IMR-90 (cell line): ENCODE measurements around the gene RNGTT. TPM values are rescaled to one million over a fixed set of nuclear protein-coding genes. Genes with fewer than 3 reads are reported as not detected.

Source experiments
- ATAC-seq: fragments of 200-7000 bp; cut with Tn5 transposase; 2 replicates; pipeline ENCODE4 v1.9.1; 2020; ENCODE audit warnings: low read depth, mild to moderate bottlenecking, moderate library complexity
- BruUV-seq: library from RNA; stranded (reverse); fragments of 400-500 nt; replicated peaks from 2 replicates; lab custom pipeline; 2021; lab: Mats Ljungman, UMichigan
- CTCF ChIA-PET: fragments of 300-600 bp; formaldehyde crosslinking; extraction: SDS; loops from one replicate; lab custom pipeline; 2021; ENCODE audit warnings: antibody characterized with exemption; lab: Yijun Ruan, JAX
- POLR2A ChIA-PET: fragments of 300-600 bp; sonication (Branson Sonifier 250); formaldehyde crosslinking; loops from one replicate; lab custom pipeline; 2022; ENCODE audit warnings: antibody characterized with exemption; ENCODE audit not compliant: unreplicated experiment; lab: Charles Lee
- DNase-seq: peaks from one replicate; pipeline ENCODE4 v3.0.0; 2013
- H2AFZ ChIP-seq: replicated peaks from 2 replicates; pipeline ENCODE3; 2013; ENCODE audit warnings: low read length, mild to moderate bottlenecking; ENCODE audit not compliant: poor library complexity
- H2AK5ac ChIP-seq: 2 replicates; pipeline ENCODE4 v1.6.1; 2013; ENCODE audit warnings: low read depth, low read length, inconsistent platforms
- H2AK9ac ChIP-seq: replicated peaks from 2 replicates; pipeline ENCODE3; 2013; ENCODE audit warnings: mild to moderate bottlenecking, low read depth, low read length, moderate library complexity; ENCODE audit not compliant: poor library complexity
- H2BK120ac ChIP-seq: 2 replicates; pipeline ENCODE4 v1.6.1; 2013; ENCODE audit warnings: low read depth, low read length, inconsistent platforms
- H2BK15ac ChIP-seq: 3 replicates; pipeline ENCODE4 v1.6.1; 2013; ENCODE audit warnings: low read depth, low read length, inconsistent platforms
- H2BK20ac ChIP-seq: 2 replicates; pipeline ENCODE4 v1.6.1; 2013; ENCODE audit warnings: low read depth, mild to moderate bottlenecking, inconsistent platforms, low read length, moderate library complexity
- H2BK5ac ChIP-seq: 2 replicates; pipeline ENCODE4 v1.6.1; 2013; ENCODE audit warnings: mild to moderate bottlenecking, low read depth, low read length, inconsistent platforms; ENCODE audit not compliant: poor library complexity, severe bottlenecking
- H3K14ac ChIP-seq: replicated peaks from 2 replicates; pipeline ENCODE4 v1.6.1; 2013; ENCODE audit warnings: low read depth, low read length, inconsistent platforms
- H3K18ac ChIP-seq: 2 replicates; pipeline ENCODE4 v1.6.1; 2013; ENCODE audit warnings: low read depth, low read length, control low read depth
- H3K23ac ChIP-seq: 2 replicates; pipeline ENCODE4 v1.6.1; 2013; ENCODE audit warnings: low read depth, low read length, inconsistent platforms
- H3K27ac ChIP-seq: 2 replicates; pipeline ENCODE4 v1.5.1; 2013; ENCODE audit warnings: mild to moderate bottlenecking, control low read depth, low read length; ENCODE audit not compliant: insufficient read depth
- H3K27me3 ChIP-seq: 2 replicates; pipeline ENCODE4 v1.6.1; 2013; ENCODE audit warnings: low read length; ENCODE audit not compliant: control insufficient read depth, insufficient read depth
- H3K36me3 ChIP-seq: 2 replicates; pipeline ENCODE4 v1.6.1; 2013; ENCODE audit warnings: low read length, mixed read lengths; ENCODE audit not compliant: control insufficient read depth, insufficient read depth
- H3K4ac ChIP-seq: 2 replicates; pipeline ENCODE4 v1.6.1; 2013; ENCODE audit warnings: low read depth, low read length, inconsistent platforms
- H3K4me1 ChIP-seq: 2 replicates; pipeline ENCODE4 v1.6.1; 2013; ENCODE audit warnings: low read length, mixed read lengths; ENCODE audit not compliant: control insufficient read depth, insufficient read depth
- H3K4me2 ChIP-seq: 2 replicates; pipeline ENCODE4 v1.6.1; 2013; ENCODE audit warnings: low read depth, mild to moderate bottlenecking, control low read depth, low read length, moderate library complexity
- H3K4me3 ChIP-seq: 2 replicates; pipeline ENCODE4 v1.5.1; 2013; ENCODE audit warnings: low read depth, mild to moderate bottlenecking, control low read depth, low read length, moderate library complexity; ENCODE audit not compliant: insufficient read depth
- H3K56ac ChIP-seq: 2 replicates; pipeline ENCODE4 v1.6.1; 2013; ENCODE audit warnings: low read length, inconsistent platforms; ENCODE audit not compliant: insufficient read depth; ENCODE audit errors: extremely low read depth
- H3K79me1 ChIP-seq, 2 experiments: 2 replicates each; pipeline ENCODE4 v1.6.1; 2013; ENCODE audit warnings: low read length in 2 of 2, inconsistent platforms in 1 of 2, low read depth in 1 of 2
- H3K9ac ChIP-seq: 2 replicates; pipeline ENCODE4 v1.6.1; 2013; ENCODE audit warnings: low read depth, low read length, control low read depth
- H3K9me1 ChIP-seq: 2 replicates; pipeline ENCODE4 v1.6.1; 2013; ENCODE audit warnings: low read length, inconsistent platforms; ENCODE audit not compliant: insufficient read depth
- H3K9me3 ChIP-seq: 2 replicates; pipeline ENCODE4 v1.6.1; 2013; ENCODE audit warnings: low read length; ENCODE audit not compliant: control insufficient read depth, insufficient read depth
- H4K20me1 ChIP-seq: 2 replicates; pipeline ENCODE4 v1.6.1; 2013; ENCODE audit warnings: low read length, inconsistent platforms; ENCODE audit not compliant: insufficient read depth
- H4K5ac ChIP-seq: 2 replicates; pipeline ENCODE4 v1.6.1; 2013; ENCODE audit warnings: mild to moderate bottlenecking, low read depth, low read length, control low read depth
- H4K8ac ChIP-seq, 2 experiments: 2 replicates each; pipeline ENCODE4 v1.6.1; 2013; ENCODE audit warnings: low read depth in 2 of 2, low read length in 2 of 2, control low read depth in 1 of 2, inconsistent platforms in 1 of 2
- H4K91ac ChIP-seq: 2 replicates; pipeline ENCODE4 v1.6.1; 2013; ENCODE audit warnings: low read depth, low read length, inconsistent platforms; ENCODE audit not compliant: insufficient read depth
- BHLHE40 ChIP-seq: fragments of 150-350 bp; IDR thresholded peaks from 2 replicates; pipeline ENCODE4 v1.6.1; 2016; ENCODE audit warnings: mild to moderate bottlenecking, low read depth, low read length
- CEBPB ChIP-seq: IDR thresholded peaks from 2 replicates; pipeline ENCODE4 v1.6.1; 2012; ENCODE audit warnings: low read depth, low read length, improper control_type of control experiment
- CHD1 ChIP-seq: IDR thresholded peaks from 2 replicates; pipeline ENCODE4 v1.6.1; 2012; ENCODE audit warnings: low read depth, low read length, improper control_type of control experiment
- FOS ChIP-seq: fragments of 150-350 bp; IDR thresholded peaks from 2 replicates; pipeline ENCODE4 v1.6.1; 2016; ENCODE audit warnings: low read depth, low read length
- MAFK ChIP-seq: IDR thresholded peaks from 2 replicates; pipeline ENCODE4 v1.6.1; 2012; ENCODE audit warnings: low read depth, low read length, improper control_type of control experiment
- MAZ ChIP-seq: IDR thresholded peaks from 2 replicates; pipeline ENCODE4 v1.6.1; 2012; ENCODE audit warnings: low read depth, mild to moderate bottlenecking, low read length, improper control_type of control experiment, moderate library complexity, borderline replicate concordance
- NFE2L2 ChIP-seq: fragments of 150-350 bp; IDR thresholded peaks from 2 replicates; pipeline ENCODE4 v1.6.1; 2016; ENCODE audit warnings: low read depth, mild to moderate bottlenecking, low read length
- POLR2A ChIP-seq: IDR thresholded peaks from 2 replicates; pipeline ENCODE4 v1.6.1; 2012; ENCODE audit warnings: mild to moderate bottlenecking, low read depth, low read length
- RAD21 ChIP-seq: IDR thresholded peaks from 2 replicates; pipeline ENCODE4 v1.6.1; 2012; ENCODE audit warnings: low read length, improper control_type of control experiment
- RCOR1 ChIP-seq: IDR thresholded peaks from 2 replicates; pipeline ENCODE4 v1.6.1; 2012; ENCODE audit warnings: mild to moderate bottlenecking, low read length, improper control_type of control experiment; ENCODE audit not compliant: insufficient replicate concordance
- RFX5 ChIP-seq: IDR thresholded peaks from 2 replicates; pipeline ENCODE4 v1.8.0; 2012; ENCODE audit warnings: low read depth, mild to moderate bottlenecking, low read length, moderate library complexity
- SMC3 ChIP-seq: fragments of 150-350 bp; IDR thresholded peaks from 2 replicates; pipeline ENCODE4 v1.6.1; 2016; ENCODE audit warnings: low read depth, mild to moderate bottlenecking, antibody characterized with exemption, low read length, moderate library complexity
- WGBS, 2 experiments: methylation state at CpG; one replicate each; pipeline versions ENCODE4 v1.1.5 to v1.1.7; 2013; ENCODE audit warnings: missing lambda C conversion rate in 2 of 2; ENCODE audit not compliant: insufficient read length in 1 of 2; ENCODE audit errors: extremely low coverage in 2 of 2; 5-methylcytosine and 5-hydroxymethylcytosine counted together
- dilution Hi-C: fragments of 300-500 bp; cut with HindIII; formaldehyde crosslinking; loops from one replicate; pipeline ENCODE4 v1.14.3; 2018; ENCODE audit warnings: low sequenced_read_pairs; ENCODE audit not compliant: unreplicated experiment
- in situ Hi-C: fragments of 300-500 bp; cut with MboI; formaldehyde crosslinking; loops from 3 replicates; pipeline ENCODE4 v1.14.3; 2019; ENCODE audit warnings: low sequenced_read_pairs, inconsistent platforms, mixed read lengths
- intact Hi-C: fragments of 100-400 bp; cut with micrococcal nuclease; formaldehyde crosslinking; loops from 2 replicates; pipeline ENCODE4 v1.10.0; 2022
- polyA plus RNA-seq, 3 experiments: library from polyadenylated mRNA; depleted of rRNA; stranded (reverse); fragments of >200 nt; gene quantifications; 2 replicates each; pipeline ENCODE4 v1.2.3, GENCODE V29; 2012; ENCODE audit warnings: low replicate concordance in 1 of 3
- total RNA-seq: library from RNA; depleted of rRNA; stranded (reverse); fragments of >200 nt; gene quantifications from 2 replicates; pipeline ENCODE4 v1.2.3, GENCODE V29; 2012
- TF ChIP-seq, protein P1 (sequence below): fragments of 150-350 bp; IDR thresholded peaks from 2 replicates; pipeline ENCODE4 v1.6.1; 2017; ENCODE audit warnings: mild to moderate bottlenecking, antibody characterized with exemption, low read length, low read depth
- TF ChIP-seq, protein P2 (sequence below): fragments of 150-350 bp; IDR thresholded peaks from 2 replicates; pipeline ENCODE4 v1.6.1; 2016; ENCODE audit warnings: low read depth, mild to moderate bottlenecking, low read length, moderate library complexity, borderline replicate concordance
- TF ChIP-seq, protein P3 (sequence below): conservative IDR thresholded peaks from 2 replicates; pipeline ENCODE4 v1.5.1; 2012; ENCODE audit warnings: mild to moderate bottlenecking, low read depth, low read length, improper control_type of control experiment

Gene RNGTT
- total and polyA plus RNA-seq, 2 of the 4 experiments (the other 2 are of a cell fraction) = 5.4 to 21.7 TPM

DNA sequence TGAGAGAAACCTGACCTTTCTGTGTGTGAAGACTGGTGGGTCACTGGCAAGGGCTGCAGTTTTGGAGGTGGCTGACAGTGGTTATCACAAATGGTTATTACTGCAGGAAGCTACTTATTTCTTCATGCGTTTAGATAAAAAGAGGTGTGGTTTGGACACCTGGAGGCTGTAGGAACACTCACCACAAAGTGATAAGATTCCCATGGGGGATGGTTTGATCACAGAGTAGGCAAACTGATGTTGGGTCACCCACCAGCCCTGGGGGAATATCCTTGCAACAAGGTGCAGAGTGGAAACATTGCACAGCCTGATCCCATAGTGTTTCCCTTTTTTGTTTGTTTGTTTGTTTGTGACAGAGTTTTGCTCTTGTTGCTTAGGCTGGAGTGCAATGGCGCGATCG lies 33.9 kb upstream of the RNGTT start:
- H3K9me1 ChIP-seq = no peaks in the 10 kb centered on the region
- no peak overlapping the region for H4K5ac ChIP-seq
- H2AFZ ChIP-seq = no peak overlapping the region
- H4K20me1 ChIP-seq = no peaks in the 10 kb centered on the region
- H4K8ac ChIP-seq = no peak overlapping the region
- no peak for TF ChIP-seq CEBPB
- TF ChIP-seq RFX5 = no peak
- TF ChIP-seq POLR2A = no peak
- TF ChIP-seq RCOR1 = no peak
- TF ChIP-seq, protein P1, sequence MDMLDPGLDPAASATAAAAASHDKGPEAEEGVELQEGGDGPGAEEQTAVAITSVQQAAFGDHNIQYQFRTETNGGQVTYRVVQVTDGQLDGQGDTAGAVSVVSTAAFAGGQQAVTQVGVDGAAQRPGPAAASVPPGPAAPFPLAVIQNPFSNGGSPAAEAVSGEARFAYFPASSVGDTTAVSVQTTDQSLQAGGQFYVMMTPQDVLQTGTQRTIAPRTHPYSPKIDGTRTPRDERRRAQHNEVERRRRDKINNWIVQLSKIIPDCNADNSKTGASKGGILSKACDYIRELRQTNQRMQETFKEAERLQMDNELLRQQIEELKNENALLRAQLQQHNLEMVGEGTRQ = no peak
- no peak for TF ChIP-seq NFE2L2
- no peak for TF ChIP-seq BHLHE40
- no peak for TF ChIP-seq MAZ
- no peak for TF ChIP-seq RAD21
- TF ChIP-seq, protein P2, sequence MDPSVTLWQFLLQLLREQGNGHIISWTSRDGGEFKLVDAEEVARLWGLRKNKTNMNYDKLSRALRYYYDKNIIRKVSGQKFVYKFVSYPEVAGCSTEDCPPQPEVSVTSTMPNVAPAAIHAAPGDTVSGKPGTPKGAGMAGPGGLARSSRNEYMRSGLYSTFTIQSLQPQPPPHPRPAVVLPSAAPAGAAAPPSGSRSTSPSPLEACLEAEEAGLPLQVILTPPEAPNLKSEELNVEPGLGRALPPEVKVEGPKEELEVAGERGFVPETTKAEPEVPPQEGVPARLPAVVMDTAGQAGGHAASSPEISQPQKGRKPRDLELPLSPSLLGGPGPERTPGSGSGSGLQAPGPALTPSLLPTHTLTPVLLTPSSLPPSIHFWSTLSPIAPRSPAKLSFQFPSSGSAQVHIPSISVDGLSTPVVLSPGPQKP = no peak
- TF ChIP-seq SMC3 = no peak
- no peak for TF ChIP-seq MAFK
- TF ChIP-seq CHD1 = no peak
- TF ChIP-seq, protein P3, sequence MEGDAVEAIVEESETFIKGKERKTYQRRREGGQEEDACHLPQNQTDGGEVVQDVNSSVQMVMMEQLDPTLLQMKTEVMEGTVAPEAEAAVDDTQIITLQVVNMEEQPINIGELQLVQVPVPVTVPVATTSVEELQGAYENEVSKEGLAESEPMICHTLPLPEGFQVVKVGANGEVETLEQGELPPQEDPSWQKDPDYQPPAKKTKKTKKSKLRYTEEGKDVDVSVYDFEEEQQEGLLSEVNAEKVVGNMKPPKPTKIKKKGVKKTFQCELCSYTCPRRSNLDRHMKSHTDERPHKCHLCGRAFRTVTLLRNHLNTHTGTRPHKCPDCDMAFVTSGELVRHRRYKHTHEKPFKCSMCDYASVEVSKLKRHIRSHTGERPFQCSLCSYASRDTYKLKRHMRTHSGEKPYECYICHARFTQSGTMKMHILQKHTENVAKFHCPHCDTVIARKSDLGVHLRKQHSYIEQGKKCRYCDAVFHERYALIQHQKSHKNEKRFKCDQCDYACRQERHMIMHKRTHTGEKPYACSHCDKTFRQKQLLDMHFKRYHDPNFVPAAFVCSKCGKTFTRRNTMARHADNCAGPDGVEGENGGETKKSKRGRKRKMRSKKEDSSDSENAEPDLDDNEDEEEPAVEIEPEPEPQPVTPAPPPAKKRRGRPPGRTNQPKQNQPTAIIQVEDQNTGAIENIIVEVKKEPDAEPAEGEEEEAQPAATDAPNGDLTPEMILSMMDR = no peak
- TF ChIP-seq FOS = no peak
- POLR2A ChIA-PET = no interaction called here
- no peaks in the 10 kb centered on the region for H3K4me1 ChIP-seq
- H3K79me1 ChIP-seq = no peaks in the 10 kb centered on the region
- H2BK20ac ChIP-seq = no peak overlapping the region
- H4K91ac ChIP-seq = no peak overlapping the region
- no CpG with 5 or more reads among the region's 4 CpGs for WGBS, 2 experiments
- ATAC-seq (no peak), DNase-seq (no peak)
- H3K9me3 ChIP-seq = no peaks in the 10 kb centered on the region
- no peak overlapping the region for H3K14ac ChIP-seq
- no peak overlapping the region for H2BK120ac ChIP-seq
- dilution Hi-C loops = no loop called here
- no peak overlapping the region for H3K9ac ChIP-seq
- H3K4me2 ChIP-seq = no peak overlapping the region
- H3K4me3 ChIP-seq = no peak overlapping the region
- in situ Hi-C loops = loop anchor here (25.0 kb wide), 2 partner anchors 365 to 615 kb away; partner anchors contain the start of gene UBE2J1
- H2AK9ac ChIP-seq = no peak overlapping the region
- H3K27me3 ChIP-seq = peaks cover 3% of the 10 kb centered on the region; the same call in 1 of the 2 replicates
- no peak overlapping the region for H3K27ac ChIP-seq
- H2BK5ac ChIP-seq = no peak overlapping the region
- no peak overlapping the region for H2AK5ac ChIP-seq
- CTCF ChIA-PET = no interaction called here
- H3K56ac ChIP-seq = no peak overlapping the region
- H3K36me3 ChIP-seq = no peaks in the 10 kb centered on the region
- no TSS peak for BruUV-seq
- no peak overlapping the region for H3K23ac ChIP-seq
- intact Hi-C loops = no loop called here
- no peak overlapping the region for H2BK15ac ChIP-seq
- H3K4ac ChIP-seq = no peak overlapping the region
- H3K18ac ChIP-seq = no peak overlapping the region
